ENCODE data around the gene PAM16.

GRCh38 chr16:4359914-4360313 is 8.8 kb upstream of the PAM16 start:
- TF ChIP-seq MAX (IDR thresholded peaks at IDR 0.05), result no peak
- no peak for TF ChIP-seq TAF1 (conservative IDR thresholded peaks at IDR 0.05)
- no peak for TF ChIP-seq ZBTB33 (IDR thresholded peaks at IDR 0.05)
- no peak for TF ChIP-seq CTCF (IDR thresholded peaks at IDR 0.05; ENCODE audit: low read depth, low read length, missing input control)
- TF ChIP-seq GABPA (IDR thresholded peaks at IDR 0.05 in 1 of 2, conservative IDR thresholded peaks at IDR 0.05 in 1 of 2), result no peak
- TF ChIP-seq YY1 (IDR thresholded peaks at IDR 0.05), result no peak
- TF ChIP-seq RAD21 (IDR thresholded peaks at IDR 0.05), result no peak
